ENCODE data around the gene MED15. TPM values are rescaled to one million over a fixed set of nuclear protein-coding genes. Genes with fewer than 3 reads are reported as not detected.

MED15 gene
- total and polyA plus RNA-seq, 2 experiments from 2014 or later: 29.2 to 43.5 TPM

DNA sequence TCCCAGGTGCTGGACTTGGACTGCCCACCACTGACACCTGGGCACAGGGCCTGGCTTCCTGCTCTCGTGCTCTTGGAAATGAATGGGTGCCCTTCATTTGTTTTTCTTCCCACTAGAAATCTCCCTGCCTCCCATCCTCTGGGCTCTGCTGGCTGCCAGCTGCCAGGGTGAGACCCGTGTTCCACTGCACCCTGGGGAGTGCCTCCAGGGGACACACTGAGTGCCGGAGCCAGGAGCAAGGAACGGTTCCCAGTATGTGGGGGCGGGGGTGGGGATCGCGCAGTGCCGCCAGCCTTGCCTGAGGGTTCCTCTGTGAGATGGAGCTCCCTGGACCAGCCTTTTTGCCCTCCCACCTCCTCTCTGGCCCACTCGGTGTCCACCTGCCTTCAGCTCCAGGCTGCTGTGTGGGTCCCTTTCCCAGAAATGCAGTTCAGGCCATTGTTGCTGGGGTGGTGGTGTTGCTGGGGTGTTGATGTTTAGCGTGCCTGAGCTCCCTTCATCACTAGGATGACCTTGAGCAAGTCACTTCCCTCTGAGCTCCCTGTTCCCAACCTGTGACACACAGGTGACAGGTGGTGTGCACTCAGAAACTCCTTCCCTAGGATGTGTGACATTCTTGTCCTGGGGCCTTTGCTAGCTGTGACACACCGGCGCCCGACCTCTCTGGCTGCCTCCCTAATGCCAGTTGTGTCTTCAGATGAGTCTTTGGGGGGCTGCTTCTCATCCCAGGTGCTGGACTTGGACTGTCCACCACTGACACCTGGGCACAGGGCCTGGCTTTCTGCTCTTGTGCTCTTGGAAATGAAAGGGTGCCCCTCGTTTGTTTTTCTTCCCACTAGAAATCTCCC lies 72.1 kb downstream of the MED15 start:
- Histone ChIP-seq H3K9me2 (ENCODE audit: insufficient read depth) (no peaks in the 10 kb centered on the region), H3K36me3 (ENCODE audit: insufficient read depth) (peaks cover 7% of the 10 kb centered on the region; the same call in 1 of the 2 replicates), H3K27me3 (ENCODE audit: insufficient read depth) (no peaks in the 10 kb centered on the region), H3K27ac (ENCODE audit: low read depth) (no peak overlapping the region), H3K4me3 (no peak overlapping the region), H3K4me1 (ENCODE audit: insufficient read depth) (no peaks in the 10 kb centered on the region), H2AFZ (no peak overlapping the region), H3K4me2 (no peak overlapping the region), H3F3A (replicated peaks; ENCODE audit: low read depth) (no peaks in the 10 kb centered on the region), H3K79me2 (replicated peaks; ENCODE audit: insufficient read depth) (no peaks in the 10 kb centered on the region), H4K20me1 (replicated peaks; ENCODE audit: insufficient read depth) (0 out of 2 replicates have a peak, but pooled peaks cover 8% of the 10 kb centered on the region)
- Mint-ChIP-seq H3K36me3 (ENCODE audit: low read depth) (peaks cover 22% of the 10 kb centered on the region), H3K27ac (no peak overlapping the region), H3K4me1 (no peaks in the 10 kb centered on the region), H3K4me3 (no peak overlapping the region), H3K9me3 (no peaks in the 10 kb centered on the region), H3K27me3 (ENCODE audit: insufficient read depth, low read depth, poor library complexity) (peaks cover 11% of the 10 kb centered on the region)
- DNase-seq (ENCODE audit: low spot score): no peak
- no peak for ATAC-seq
- TF ChIP-seq, protein P1, sequence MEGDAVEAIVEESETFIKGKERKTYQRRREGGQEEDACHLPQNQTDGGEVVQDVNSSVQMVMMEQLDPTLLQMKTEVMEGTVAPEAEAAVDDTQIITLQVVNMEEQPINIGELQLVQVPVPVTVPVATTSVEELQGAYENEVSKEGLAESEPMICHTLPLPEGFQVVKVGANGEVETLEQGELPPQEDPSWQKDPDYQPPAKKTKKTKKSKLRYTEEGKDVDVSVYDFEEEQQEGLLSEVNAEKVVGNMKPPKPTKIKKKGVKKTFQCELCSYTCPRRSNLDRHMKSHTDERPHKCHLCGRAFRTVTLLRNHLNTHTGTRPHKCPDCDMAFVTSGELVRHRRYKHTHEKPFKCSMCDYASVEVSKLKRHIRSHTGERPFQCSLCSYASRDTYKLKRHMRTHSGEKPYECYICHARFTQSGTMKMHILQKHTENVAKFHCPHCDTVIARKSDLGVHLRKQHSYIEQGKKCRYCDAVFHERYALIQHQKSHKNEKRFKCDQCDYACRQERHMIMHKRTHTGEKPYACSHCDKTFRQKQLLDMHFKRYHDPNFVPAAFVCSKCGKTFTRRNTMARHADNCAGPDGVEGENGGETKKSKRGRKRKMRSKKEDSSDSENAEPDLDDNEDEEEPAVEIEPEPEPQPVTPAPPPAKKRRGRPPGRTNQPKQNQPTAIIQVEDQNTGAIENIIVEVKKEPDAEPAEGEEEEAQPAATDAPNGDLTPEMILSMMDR (conservative IDR thresholded peaks at IDR 0.05; ENCODE audit: low read depth in 2 of 2): no peak
- no peak for TF ChIP-seq ZNF114 (CRISPR knock-in tag; IDR thresholded peaks at IDR 0.05)

DNA sequence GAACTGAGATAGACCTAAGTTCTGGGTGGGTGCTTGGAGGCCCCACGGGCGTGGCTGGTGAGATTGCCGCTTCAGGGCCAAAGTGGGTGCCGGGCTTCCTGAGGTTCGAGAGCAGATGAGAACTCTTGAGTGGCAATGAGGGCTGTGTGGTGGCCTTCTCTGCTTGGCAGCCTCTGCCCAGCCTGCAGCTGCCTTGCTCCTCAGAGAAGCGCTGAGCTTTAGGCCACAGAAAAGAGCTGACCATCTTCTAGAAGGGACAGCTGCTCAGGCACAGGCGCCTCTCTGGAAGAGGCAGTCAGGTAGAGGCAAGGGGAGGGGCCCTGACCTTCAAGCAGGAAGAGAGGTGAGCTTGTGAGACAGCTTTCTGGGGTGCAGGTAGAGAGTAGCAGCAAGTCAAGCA lies 72.8 kb downstream of the MED15 start:
- ATAC-seq (no peak), DNase-seq (ENCODE audit: low spot score) (no peak)
- Histone ChIP-seq H3K27me3 (ENCODE audit: insufficient read depth) (no peaks in the 10 kb centered on the region), H3K36me3 (ENCODE audit: insufficient read depth) (peaks cover 7% of the 10 kb centered on the region; the same call in 1 of the 2 replicates), H2AFZ (no peak overlapping the region), H3K79me2 (replicated peaks; ENCODE audit: insufficient read depth) (no peaks in the 10 kb centered on the region), H4K20me1 (replicated peaks; ENCODE audit: insufficient read depth) (0 out of 2 replicates have a peak, but pooled peaks cover 6% of the 10 kb centered on the region), H3K4me3 (no peak overlapping the region), H3K4me2 (no peak overlapping the region), H3K27ac (ENCODE audit: low read depth) (no peak overlapping the region), H3F3A (replicated peaks; ENCODE audit: low read depth) (no peaks in the 10 kb centered on the region), H3K4me1 (ENCODE audit: insufficient read depth) (no peaks in the 10 kb centered on the region), H3K9me2 (ENCODE audit: insufficient read depth) (no peaks in the 10 kb centered on the region)
- Mint-ChIP-seq H3K9me3 (no peaks in the 10 kb centered on the region), H3K4me1 (no peaks in the 10 kb centered on the region), H3K4me3 (no peak overlapping the region), H3K36me3 (ENCODE audit: low read depth) (peaks cover 16% of the 10 kb centered on the region), H3K27ac (no peak overlapping the region), H3K27me3 (ENCODE audit: insufficient read depth, low read depth, poor library complexity) (peaks cover 11% of the 10 kb centered on the region)
- TF ChIP-seq ZNF114 (CRISPR knock-in tag; IDR thresholded peaks at IDR 0.05): no peak
- TF ChIP-seq STAT1 (IDR thresholded peaks at IDR 0.05; ENCODE audit: unreplicated experiment): no peak
- TF ChIP-seq, protein P2, sequence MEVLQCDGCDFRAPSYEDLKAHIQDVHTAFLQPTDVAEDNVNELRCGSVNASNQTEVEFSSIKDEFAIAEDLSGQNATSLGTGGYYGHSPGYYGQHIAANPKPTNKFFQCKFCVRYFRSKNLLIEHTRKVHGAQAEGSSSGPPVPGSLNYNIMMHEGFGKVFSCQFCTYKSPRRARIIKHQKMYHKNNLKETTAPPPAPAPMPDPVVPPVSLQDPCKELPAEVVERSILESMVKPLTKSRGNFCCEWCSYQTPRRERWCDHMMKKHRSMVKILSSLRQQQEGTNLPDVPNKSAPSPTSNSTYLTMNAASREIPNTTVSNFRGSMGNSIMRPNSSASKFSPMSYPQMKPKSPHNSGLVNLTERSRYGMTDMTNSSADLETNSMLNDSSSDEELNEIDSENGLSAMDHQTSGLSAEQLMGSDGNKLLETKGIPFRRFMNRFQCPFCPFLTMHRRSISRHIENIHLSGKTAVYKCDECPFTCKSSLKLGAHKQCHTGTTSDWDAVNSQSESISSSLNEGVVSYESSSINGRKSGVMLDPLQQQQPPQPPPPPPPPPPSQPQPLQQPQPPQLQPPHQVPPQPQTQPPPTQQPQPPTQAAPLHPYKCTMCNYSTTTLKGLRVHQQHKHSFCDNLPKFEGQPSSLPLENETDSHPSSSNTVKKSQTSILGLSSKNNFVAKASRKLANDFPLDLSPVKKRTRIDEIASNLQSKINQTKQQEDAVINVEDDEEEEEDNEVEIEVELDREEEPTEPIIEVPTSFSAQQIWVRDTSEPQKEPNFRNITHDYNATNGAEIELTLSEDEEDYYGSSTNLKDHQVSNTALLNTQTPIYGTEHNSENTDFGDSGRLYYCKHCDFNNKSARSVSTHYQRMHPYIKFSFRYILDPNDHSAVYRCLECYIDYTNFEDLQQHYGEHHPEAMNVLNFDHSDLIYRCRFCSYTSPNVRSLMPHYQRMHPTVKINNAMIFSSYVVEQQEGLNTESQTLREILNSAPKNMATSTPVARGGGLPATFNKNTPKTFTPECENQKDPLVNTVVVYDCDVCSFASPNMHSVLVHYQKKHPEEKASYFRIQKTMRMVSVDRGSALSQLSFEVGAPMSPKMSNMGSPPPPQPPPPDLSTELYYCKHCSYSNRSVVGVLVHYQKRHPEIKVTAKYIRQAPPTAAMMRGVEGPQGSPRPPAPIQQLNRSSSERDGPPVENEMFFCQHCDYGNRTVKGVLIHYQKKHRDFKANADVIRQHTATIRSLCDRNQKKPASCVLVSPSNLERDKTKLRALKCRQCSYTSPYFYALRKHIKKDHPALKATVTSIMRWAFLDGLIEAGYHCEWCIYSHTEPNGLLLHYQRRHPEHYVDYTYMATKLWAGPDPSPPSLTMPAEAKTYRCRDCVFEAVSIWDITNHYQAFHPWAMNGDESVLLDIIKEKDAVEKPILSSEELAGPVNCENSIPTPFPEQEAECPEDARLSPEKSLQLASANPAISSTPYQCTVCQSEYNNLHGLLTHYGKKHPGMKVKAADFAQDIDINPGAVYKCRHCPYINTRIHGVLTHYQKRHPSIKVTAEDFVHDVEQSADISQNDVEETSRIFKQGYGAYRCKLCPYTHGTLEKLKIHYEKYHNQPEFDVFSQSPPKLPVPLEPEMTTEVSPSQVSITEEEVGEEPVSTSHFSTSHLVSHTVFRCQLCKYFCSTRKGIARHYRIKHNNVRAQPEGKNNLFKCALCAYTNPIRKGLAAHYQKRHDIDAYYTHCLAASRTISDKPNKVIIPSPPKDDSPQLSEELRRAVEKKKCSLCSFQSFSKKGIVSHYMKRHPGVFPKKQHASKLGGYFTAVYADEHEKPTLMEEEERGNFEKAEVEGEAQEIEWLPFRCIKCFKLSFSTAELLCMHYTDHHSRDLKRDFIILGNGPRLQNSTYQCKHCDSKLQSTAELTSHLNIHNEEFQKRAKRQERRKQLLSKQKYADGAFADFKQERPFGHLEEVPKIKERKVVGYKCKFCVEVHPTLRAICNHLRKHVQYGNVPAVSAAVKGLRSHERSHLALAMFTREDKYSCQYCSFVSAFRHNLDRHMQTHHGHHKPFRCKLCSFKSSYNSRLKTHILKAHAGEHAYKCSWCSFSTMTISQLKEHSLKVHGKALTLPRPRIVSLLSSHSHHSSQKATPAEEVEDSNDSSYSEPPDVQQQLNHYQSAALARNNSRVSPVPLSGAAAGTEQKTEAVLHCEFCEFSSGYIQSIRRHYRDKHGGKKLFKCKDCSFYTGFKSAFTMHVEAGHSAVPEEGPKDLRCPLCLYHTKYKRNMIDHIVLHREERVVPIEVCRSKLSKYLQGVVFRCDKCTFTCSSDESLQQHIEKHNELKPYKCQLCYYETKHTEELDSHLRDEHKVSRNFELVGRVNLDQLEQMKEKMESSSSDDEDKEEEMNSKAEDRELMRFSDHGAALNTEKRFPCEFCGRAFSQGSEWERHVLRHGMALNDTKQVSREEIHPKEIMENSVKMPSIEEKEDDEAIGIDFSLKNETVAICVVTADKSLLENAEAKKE (CRISPR knock-in tag; IDR thresholded peaks at IDR 0.05): no peak
- no peak for TF ChIP-seq NANOG (IDR thresholded peaks at IDR 0.05; ENCODE audit: borderline replicate concordance)
- no peak for TF ChIP-seq POLR2AphosphoS5 (IDR thresholded peaks at IDR 0.05; ENCODE audit: low read depth)
